ENCODE data around the gene AKAP8L.
A peak's percentile ranks its signal among the peaks of the same experiment; 100 is the strongest.

AKAP8L gene, protein sequence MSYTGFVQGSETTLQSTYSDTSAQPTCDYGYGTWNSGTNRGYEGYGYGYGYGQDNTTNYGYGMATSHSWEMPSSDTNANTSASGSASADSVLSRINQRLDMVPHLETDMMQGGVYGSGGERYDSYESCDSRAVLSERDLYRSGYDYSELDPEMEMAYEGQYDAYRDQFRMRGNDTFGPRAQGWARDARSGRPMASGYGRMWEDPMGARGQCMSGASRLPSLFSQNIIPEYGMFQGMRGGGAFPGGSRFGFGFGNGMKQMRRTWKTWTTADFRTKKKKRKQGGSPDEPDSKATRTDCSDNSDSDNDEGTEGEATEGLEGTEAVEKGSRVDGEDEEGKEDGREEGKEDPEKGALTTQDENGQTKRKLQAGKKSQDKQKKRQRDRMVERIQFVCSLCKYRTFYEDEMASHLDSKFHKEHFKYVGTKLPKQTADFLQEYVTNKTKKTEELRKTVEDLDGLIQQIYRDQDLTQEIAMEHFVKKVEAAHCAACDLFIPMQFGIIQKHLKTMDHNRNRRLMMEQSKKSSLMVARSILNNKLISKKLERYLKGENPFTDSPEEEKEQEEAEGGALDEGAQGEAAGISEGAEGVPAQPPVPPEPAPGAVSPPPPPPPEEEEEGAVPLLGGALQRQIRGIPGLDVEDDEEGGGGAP

DNA sequence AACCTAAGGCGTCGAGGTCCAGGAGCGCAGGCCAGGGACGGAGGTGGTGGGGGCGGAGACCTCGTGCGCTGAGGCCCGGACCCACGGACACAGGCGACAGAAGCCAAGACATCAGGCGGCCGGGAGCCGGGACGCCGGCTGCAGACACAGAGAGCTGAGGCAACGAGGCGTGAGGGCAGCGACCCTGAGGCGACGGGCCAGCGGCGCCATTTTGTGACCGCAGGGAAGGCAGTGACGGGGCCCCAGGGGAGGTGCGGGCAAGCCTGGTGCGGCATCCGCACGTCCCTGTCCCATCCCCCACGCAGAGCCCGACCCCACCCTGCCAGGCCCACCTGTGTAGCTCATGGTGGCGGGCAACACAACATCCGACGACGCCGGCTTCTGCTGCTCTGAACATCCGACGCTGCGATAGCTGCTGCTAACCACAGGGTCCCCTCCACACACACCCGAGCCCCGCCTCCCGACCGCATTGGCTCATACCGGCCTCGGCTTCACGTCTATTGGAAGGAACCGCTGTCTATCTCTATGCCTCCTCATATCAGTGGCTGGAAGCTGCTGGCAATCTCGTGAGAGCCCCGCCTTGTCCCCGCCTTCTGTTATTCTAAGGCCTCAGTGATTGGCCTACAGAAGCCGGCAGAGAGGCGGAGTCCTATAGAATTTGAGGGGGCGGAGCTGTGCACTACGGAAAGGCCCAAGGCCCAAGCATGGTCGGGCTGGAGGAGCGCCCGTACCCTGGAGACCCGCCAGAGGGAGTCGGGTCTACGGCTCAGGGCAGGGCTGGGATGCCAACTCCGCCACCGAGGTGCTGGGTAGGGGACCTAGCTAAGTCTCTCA is at the start of gene AKAP8L:
TSS of gene AKAP8L (minus strand) at position 410 of the 834 bp plus-strand sequence. CDS start at position 345, 65 bp downstream.
- DNase-seq = peak; percentile 100

DNA sequence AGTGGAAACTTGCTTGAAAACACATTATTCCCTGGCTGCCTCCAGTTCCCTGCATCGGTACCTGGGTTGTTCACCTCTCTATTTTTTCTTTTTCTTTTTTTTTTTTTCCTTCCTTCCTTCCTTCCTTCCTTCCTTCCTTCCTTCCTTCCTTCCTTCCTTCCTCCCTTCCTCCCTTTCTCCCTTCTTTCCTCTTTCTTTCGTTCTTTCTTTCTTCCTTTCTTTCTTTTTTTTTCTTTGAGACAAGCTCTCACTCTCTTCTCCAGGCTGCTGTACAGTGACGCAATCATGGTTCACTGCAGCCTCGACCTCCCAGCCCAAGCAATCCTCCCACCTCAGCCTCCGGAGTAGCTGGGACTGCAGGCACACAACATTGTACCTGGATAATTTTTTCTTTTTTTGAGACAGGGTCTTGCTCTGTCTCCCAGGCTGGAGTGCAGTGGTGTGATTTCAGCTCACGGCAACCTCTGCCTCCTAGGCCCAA is 49.0 kb upstream of the AKAP8L start:
- no peak for DNase-seq

- DNase-seq = no peak
These were observed 48.3 kb upstream of the AKAP8L start for GRCh38 chr19:15466851-15467733.

- no peak for DNase-seq
These were observed 45.9 kb upstream of the AKAP8L start, which contains the start of gene RASAL3 for GRCh38 chr19:15464394-15465385. Gene RASAL3 (minus strand): TSS chr19:15464544. CDS start chr19:15464358, 186 bp downstream.

GRCh38 chr19:15463861-15464371 is 45.1 kb upstream of the AKAP8L start:
- no peak for DNase-seq

GRCh38 chr19:15461694-15462093 is 42.9 kb upstream of the AKAP8L start:
- no peak for DNase-seq

GRCh38 chr19:15457701-15458484 is 39.1 kb upstream of the AKAP8L start:
- DNase-seq = no peak

- no peak for DNase-seq
These were observed 38.3 kb upstream of the AKAP8L start for GRCh38 chr19:15456871-15457700.

DNA sequence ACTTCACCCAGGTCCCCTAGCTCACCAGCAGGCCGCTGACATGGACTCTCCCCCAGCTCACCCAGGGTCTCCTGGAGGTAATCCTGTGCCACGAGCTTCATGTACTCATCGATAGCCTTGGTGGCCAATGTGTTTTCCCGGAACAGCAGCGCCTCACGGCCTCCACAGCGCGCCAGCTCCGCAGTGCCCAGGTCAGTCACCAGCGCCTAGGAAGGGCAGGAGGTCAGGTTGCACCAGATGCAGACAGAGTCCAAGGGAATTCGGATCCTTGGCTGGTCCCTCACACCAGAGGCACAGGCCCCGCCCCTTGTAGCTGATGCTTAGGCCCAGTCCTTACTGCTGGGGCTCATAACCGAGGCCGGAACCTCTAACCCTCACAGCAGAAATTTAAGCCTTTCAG is 37.7 kb upstream of the AKAP8L start:
- no peak for DNase-seq

- DNase-seq = no peak
These were observed 37.2 kb upstream of the AKAP8L start for GRCh38 chr19:15455996-15456395.

DNA sequence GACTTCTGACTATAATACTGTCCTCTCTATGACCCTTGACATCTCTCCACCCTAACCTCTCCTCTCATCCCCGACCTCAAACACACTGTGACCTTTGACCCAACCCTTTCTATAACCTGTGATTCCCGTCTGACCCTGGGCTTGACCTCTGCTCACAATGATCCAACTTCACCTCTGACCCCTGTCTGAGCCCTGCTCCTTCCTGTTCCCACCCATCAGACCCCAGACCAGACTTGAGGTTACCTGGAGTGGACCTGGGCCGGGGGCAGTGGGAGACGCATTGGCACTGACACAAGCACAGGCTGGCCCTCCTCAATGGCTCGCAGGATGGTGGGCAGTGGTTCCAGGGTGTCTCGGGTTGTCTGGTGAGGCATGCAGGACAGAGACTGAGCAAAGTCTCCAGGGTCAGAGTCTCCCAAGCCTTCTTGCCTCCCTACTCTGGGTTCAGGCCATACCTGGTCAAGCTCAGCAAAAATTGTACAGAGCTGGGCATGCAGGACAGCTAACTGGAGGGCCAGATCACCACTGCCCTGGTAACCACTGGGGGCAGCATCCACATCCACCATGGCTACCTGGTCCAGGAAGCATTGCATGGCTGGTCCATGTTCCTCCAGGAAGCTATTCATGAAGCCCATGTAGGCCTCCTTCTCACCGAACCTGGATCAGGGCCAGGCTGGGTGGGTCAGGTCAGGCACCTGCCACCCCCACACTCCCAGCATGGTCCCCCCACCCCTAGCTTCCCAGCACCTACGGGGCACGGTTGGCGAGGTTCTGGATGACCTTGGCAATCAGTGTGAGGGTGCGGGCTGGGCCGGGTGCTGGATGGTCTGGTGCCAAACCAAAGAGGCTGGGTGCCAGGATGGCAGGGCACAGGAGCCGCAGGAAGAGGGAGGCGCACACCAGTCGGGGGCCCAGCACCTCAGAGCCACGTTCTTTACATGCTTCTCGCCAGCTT is 35.4 kb upstream of the AKAP8L start:
- no peak for DNase-seq

DNA sequence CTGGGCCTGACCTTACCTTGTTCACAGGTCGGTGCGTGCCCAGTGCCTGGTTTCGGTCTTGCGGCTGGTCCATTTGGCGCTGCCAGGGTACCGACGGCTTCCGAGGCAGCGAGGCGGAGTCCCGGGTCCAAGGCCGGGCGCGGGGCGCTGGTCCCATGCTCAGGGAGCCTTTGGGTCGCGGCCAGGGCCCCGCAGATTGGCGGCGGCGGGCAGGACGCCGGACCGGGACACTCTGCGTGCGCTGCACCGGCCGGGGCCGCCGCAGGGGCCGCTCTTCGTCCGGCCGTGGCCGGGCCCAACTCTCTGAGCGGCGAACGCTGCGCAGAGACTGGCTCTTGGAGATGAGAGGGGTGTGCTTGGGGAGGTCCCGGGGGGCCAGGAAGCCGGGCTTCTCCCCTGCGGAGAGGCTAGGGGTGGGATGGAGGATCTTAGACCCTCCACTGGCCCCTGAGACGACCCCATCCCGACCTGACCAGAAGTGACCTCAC is 34.3 kb upstream of the AKAP8L start:
- no peak for DNase-seq

GRCh38 chr19:15452111-15453047 is 33.6 kb upstream of the AKAP8L start:
- peak; percentile 74 for DNase-seq

DNA sequence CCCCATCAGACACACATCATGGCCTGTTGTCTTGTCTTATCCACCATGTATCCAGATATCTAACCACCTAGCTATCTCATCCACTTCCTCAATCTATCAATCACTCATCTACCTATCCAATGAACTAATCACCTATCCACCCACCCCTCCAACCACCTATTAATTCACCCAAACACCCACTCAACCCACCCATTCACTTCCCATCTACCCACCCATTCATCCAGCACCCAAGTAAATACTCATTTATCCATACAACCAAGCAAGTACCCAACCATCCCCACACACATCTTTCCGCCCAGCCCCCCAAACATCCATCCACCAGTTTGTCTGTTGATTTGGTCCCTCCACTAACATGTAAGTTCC is 31.7 kb upstream of the AKAP8L start:
- no peak for DNase-seq

DNA sequence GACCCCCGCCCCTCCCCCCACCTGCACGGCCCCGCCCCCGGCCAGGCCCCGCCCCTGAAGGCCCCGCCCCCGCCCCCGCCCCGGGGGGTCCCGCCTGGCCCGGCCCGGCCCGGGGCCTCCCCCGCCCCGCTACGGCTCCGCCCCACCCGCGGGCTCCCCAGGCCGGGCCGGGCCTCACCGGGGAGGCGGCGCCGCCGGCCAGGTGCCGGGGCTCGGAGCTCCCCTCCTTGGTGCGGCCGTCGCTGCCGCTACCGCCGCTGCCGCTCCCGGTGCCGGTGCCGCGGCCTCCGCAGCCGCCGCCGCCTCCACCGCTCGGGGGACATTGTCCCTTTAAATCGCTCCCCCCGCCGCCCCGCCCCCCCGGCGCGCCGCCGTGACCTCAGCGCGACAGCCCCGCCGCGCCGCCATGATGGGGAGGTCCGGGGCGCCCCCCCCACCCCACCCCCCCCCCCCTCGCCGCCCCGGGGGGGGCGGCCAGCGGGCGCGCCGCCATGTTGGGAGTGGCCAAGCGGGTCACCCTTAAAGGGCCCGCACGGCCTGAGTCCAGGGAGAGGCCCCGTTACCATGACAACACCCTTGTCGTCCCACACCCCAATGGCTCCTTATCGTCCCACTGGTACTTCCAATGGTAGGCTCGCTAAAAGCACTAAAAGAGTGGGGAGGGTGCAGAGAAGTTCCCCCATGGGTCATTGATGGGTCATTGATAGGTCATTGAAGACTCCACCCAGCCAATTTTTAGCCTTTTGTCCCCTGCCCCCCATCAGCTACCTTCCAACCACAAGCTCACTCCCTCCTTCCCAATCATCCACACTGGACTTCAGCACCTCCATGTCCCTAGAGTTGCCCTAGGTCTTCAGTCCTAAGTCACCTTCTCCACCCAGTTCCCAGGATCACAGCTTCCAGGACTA is 31.1 kb upstream of the AKAP8L start, which contains the start of gene WIZ:
TSS of gene WIZ (minus strand) at position 337 of the 908 bp plus-strand sequence. CDS start 1,649 bp downstream, outside the sequence.
- DNase-seq = peak; percentile 75
